HG02852 (cell line): ENCODE measurements around the gene FOXL1.

Experiments used
- ATAC-seq: cut with Tn5 transposase; IDR thresholded peaks from one replicate; pipeline ENCODE4 v1.9.1; 2021; ENCODE audit warnings: mild to moderate bottlenecking, moderate library complexity; ENCODE audit not compliant: unreplicated experiment

FOXL1 gene

DNA sequence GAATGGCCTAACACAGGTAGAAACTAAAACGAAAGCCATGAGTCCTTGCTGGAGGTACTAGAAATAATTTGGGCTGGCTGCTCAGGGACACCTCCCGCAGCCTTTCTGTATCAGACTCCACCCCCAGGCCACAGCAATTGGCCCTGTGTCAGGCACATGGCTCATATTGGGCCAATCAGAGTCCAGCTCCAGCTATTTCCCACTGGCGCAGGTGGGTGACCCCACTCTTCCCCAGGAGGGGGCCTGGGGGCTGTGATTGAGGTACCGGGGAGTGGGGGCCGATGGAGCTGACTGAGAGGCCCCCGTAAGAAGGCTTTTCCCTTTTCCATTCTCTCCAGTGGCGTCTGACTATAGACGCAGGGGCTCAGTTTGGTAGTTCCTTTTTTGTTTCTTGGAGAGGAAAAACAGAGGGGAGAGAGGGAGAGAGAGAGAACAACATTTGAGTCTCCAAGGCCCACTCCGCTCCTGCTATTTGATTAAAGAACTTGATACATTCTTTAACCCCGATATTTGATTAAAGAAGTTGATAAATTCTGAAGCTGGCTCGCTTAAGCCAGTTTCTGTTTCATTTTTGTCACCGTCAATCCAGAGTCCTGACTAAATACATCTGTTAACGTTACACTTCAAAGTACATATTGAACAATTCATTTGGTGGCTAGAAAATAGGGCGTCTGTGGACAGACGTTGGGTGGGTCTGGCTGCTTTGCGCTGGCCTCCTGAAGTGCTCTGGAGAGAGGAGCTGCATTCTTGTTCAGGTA, 26.3 kb downstream of the FOXL1 start:
- no peak for ATAC-seq

GRCh38 chr16:86605950-86606349, 27.6 kb downstream of the FOXL1 start:
- ATAC-seq, result no peak

DNA sequence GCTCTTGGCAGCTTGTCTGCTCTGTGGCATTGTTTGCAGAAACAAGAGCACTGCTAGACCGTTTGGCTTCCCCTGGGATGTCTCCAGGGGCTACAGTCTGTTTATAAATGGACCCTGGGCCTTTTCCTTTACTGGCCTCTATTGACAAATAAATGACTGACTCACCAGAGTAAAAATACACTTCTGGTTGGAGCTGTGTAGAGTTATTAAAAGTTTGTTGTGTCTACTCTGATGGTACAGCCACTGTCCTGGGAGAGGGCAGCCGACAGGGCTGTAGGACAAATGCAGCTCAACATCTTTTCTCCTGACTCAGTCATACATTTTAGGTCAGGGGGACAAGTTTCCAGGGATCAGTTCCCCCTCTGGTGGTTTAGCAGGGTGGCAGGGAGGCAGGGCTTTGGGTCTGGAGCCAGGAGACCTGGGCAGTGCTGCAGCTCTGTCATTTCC, 30.0 kb downstream of the FOXL1 start:
- no peak for ATAC-seq

GRCh38 chr16:86609115-86609514, 30.8 kb downstream of the FOXL1 start:
- ATAC-seq, result no peak

DNA sequence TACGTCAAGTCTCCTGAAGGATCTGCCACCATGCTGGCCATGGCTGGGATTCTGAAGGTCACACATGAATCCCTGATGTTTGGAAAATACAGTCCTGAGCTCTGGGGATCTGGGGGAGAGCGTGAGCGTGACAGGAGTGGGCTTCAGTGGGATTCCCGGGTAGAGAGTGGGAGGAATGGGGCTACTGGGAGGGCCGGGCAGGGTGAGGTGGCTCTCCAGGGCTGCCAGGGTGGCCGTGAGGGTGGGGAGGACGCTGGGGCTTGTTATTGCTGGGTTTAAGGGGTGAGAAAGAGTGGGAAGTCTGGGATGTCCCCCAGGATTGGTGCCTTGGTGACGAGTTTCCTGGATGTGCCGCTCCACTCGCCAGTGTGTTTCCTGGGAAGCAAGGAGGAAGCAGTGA, 31.3 kb downstream of the FOXL1 start:
- ATAC-seq, result no peak

DNA sequence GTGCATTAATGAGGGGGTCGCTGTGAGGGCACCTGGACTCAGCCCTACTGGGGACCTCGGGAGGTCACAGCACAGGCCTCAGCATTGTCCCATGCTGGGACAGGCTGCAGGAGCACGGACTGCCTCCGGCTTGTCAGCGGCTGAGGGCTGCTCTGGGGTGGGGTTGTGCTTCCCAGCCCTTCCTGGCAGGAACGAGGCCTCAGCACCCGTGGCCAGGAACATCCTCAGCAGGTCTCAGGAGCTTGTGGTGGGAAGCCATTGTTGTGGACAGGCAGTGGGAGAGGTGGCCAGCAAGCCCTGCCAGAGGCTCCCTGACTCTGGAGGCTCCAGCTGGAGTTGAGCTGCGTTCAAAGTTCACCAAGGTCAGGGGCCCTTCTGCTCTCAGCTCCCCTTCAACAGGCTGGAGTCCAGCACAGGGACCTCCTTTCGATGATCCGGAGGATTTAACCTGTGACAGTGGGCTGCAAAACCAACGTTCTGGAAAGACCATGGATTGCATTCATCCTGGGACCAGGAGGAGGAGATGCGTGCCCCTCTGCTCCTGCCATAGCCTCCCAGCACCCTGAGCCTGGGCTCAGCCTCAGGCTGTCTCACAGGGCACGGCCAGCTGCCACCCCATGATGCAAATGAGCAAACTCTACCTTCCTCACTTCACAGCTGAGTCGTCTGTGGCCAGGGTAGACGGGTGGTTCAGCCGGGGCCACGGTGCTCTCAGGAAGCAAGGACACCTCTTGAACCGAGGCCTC, 32.6 kb downstream of the FOXL1 start:
- ATAC-seq, result no peak

DNA sequence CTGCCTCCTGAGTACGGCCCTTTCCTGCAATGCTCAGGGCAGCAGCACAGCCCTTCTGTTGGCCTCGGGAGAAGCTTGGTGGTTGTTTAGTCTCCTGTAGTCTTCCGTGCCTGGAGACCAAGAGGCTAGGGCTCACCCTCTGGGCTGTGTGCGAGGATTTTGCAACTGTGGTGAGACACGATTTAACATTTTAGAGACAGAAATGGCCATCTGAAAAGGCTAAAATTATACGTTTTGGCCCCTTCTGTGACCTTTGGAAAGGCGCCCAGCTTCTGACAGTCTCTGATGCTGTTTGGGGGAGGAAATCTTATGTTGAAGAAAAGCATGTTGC, 33.1 kb downstream of the FOXL1 start:
- ATAC-seq, result no peak

DNA sequence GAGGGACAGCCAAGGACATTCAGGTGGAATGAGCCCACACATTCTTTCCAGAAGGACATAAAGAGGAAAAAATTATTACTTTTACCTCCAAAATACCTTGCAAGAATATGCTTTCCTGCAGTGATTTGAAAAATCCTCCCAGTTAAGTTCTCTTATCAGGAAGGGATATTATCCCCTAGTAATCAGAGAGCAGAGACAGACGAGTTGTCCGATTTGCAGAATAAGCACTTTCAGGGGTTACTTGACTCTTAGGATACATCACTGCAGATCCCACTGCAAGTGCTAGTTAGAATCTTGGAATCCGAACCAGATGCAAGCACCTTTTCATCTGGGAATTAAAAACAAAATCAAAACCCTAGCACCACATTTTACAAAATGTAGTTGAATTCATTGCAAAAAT, 33.6 kb downstream of the FOXL1 start:
- no peak for ATAC-seq

- no peak for ATAC-seq
Observed at GRCh38 chr16:86614699-86615098, 36.4 kb downstream of the FOXL1 start.

DNA sequence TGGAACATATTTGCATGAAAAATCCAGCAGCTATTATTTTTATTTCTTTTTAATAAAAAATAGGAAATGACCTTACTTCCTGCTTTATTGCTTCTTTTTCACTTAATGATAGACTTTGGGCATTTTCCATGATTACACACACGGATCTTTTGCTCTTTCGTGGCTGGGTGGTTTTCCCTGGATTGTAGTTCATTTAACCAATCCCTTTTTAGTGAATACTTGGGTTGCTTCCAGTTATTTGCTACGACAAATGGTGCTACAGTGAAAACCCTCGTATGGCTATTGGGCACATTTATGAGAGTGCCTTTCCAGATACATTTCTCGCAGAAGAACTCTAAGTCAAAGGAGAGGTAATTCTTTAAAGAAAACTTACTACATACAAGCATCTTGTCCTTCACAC, 38.6 kb downstream of the FOXL1 start:
- ATAC-seq, result no peak

- no peak for ATAC-seq
Observed at GRCh38 chr16:86618431-86619238, 40.3 kb downstream of the FOXL1 start.

DNA sequence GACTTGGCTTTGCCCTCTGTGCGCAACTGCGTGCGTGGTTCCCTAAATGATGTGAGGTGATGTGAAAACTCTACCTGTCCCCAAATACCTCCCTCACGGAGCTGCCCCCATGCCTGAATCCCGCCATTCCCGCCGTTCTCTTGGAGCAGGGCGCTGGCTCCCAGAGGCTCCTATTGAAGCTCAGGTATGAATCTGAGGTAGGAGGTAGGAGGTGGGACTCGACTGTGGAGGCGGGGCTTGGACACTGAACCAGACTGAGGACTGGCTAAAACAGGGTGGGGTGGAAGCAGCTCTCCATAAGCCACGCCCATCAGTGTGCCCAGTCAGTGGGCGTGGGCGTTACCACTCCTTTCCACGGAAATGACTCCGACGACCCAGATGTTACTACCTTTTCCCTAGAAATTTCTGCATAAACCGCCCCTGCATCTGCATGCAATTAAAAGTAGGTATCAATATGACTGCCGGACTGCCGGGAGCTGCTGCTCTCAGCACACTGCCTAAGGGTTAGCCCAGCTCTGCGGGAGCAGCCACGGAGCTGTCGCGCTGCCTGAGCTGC, 41.0 kb downstream of the FOXL1 start:
- ATAC-seq, result no peak

GRCh38 chr16:86620184-86620583, 41.8 kb downstream of the FOXL1 start:
- ATAC-seq, result no peak

DNA sequence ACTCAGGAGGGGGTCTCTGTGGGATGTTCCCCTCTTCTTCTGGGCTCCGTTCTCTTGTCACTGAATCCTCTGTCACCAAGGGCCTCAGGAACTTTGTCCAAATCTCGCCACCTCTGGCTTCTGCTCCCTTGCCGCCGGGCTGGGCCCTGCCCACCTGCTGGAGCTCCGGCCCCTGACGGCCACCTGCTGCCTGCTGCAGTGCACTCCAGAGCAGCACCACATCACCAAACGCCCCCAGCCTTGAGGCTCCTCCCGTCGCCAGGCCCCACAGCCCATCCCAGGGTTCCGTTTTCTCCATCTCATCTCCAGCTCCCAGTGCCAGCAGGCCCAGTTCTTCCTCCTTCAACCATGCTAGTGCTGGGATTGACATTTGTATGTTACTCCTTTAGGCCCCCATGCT, 43.6 kb downstream of the FOXL1 start:
- ATAC-seq, result no peak

DNA sequence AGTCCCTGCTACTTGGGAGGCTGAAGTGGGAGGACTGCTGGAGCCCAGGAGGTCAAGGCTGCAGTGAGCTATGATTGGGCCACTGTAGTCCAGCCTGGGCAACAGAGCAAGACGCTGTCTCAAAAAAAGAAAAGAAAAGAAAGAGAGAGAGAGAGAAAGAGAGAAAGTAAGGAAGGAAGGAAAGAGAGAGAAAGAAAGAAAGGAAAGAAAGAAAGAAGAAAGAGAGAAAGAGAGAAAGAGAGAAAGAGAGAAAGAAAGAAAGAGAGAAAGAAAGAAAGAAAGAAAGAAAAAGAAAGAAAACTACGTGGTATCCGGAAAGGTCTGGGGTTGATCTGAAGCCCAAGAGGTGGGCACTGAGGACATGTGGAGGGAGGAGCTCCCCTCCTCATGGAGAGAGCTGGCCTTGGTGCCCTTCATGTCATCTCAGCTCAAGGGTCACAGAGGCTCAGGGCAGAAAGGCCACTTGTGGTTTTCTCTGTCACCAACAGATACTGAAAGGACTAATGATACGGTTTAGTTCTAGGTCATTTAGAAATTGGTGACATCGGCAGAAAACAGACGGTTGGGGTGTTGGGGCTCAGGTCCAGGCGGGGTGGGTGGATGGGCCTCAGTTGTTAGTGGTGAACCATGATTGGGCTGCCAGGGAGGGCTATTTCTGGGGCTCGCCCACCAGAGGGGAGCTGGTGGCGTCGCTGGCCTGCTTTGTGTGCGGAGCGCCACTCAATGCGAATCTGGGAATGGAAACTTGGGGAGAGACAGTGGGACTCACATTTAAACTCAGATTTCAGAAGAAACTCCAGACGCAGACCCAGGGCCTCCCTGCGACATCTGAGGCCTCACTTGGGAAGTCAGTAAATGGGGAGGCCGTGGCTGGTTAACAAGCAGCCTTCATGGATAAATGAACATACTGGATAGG, 44.6 kb downstream of the FOXL1 start:
- ATAC-seq, result no peak

- no peak for ATAC-seq
Observed at GRCh38 chr16:86625029-86625428, 46.7 kb downstream of the FOXL1 start.

GRCh38 chr16:86625821-86626220, 47.5 kb downstream of the FOXL1 start:
- no peak for ATAC-seq

DNA sequence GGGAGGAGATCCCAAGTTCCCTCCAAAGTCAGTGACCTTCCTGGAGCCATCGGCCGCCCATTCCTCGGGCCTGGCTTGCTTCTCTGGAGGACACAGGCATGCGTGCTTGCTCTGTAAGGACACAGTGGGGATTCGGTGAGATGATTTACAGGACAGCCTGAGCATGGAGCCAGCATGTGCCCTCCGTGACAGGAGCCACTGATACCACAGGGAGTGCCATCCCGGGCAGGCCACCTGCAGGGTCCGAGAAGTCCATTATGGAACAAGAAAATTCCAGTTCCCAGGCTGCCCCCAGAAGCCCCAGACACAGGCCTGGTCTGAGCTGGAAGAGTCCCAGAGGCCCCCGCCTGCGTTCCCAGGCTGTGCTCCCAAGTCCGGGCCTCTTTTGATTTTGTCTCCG, 47.9 kb downstream of the FOXL1 start:
- ATAC-seq, result no peak

- ATAC-seq, result no peak
Observed at GRCh38 chr16:86626966-86627365, 48.6 kb downstream of the FOXL1 start.

GRCh38 chr16:86628614-86629013, 50.3 kb downstream of the FOXL1 start:
- no peak for ATAC-seq
